Measurements from ENCODE around the gene DOCK1. TPM values are rescaled to one million over a fixed set of nuclear protein-coding genes. Genes with fewer than 3 reads are reported as not detected.

Gene DOCK1
- total RNA-seq, 2 experiments from 2014 or later, result 0.13 TPM; not detected in 1

DNA sequence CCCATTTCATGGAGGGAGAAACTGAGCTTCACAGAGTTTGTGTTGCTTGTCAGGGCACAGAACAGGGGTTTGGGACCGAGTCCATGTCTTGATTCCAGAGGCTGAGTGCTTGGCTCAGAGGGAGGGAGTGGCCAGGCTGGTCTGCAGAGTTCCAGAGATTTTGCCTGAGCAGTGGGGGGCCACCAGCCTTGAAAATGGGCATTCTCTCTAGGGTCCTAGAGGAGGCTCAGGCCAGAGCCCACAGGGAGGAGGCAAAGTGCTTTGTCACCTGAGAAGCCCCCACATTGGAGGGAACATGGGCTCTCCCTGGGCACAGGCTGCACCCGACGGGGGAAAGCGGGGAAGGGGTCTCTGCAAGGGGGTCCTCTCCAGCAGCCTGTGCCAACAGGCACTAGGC, 51.5 kb downstream of the DOCK1 start:
- peaks cover 14% of the 10 kb centered on the region for H3K9me3 Mint-ChIP-seq
- H3K27me3 Mint-ChIP-seq, result no peaks in the 10 kb centered on the region
- CTCF ChIA-PET, result no interaction called here
- H3K27ac Mint-ChIP-seq, result no peak overlapping the region
- POLR2A ChIA-PET, result no interaction called here
- H3K36me3 Mint-ChIP-seq (ENCODE audit: low read depth), result no peaks in the 10 kb centered on the region
- no peak for DNase-seq
- no peaks in the 10 kb centered on the region for H3K4me1 Mint-ChIP-seq
- H3K4me3 Mint-ChIP-seq, result no peak overlapping the region

GRCh38 chr10:126957111-126957510, 51.9 kb downstream of the DOCK1 start:
- H3K9me3 Mint-ChIP-seq, result peaks cover 14% of the 10 kb centered on the region
- H3K27me3 Mint-ChIP-seq, result no peaks in the 10 kb centered on the region
- ChIA-PET CTCF (no interaction called here), POLR2A (no interaction called here)
- H3K4me1 Mint-ChIP-seq, result no peaks in the 10 kb centered on the region
- H3K27ac Mint-ChIP-seq, result no peak overlapping the region
- no peak overlapping the region for H3K4me3 Mint-ChIP-seq
- no peaks in the 10 kb centered on the region for H3K36me3 Mint-ChIP-seq (ENCODE audit: low read depth)
- no peak for DNase-seq

- Mint-ChIP-seq H3K4me1 (no peaks in the 10 kb centered on the region), H3K4me3 (no peak overlapping the region), H3K27ac (no peak overlapping the region), H3K9me3 (peaks cover 24% of the 10 kb centered on the region), H3K36me3 (ENCODE audit: low read depth) (no peaks in the 10 kb centered on the region), H3K27me3 (no peaks in the 10 kb centered on the region)
- CTCF ChIA-PET, result no interaction called here
- no peak for DNase-seq
- POLR2A ChIA-PET, result no interaction called here
Observed at GRCh38 chr10:126959431-126959830, 54.2 kb downstream of the DOCK1 start.

- CTCF ChIA-PET, result no interaction called here
- Mint-ChIP-seq H3K36me3 (ENCODE audit: low read depth) (no peaks in the 10 kb centered on the region), H3K27ac (no peak overlapping the region), H3K4me3 (no peak overlapping the region), H3K4me1 (no peaks in the 10 kb centered on the region), H3K9me3 (peaks cover 27% of the 10 kb centered on the region), H3K27me3 (no peaks in the 10 kb centered on the region)
- POLR2A ChIA-PET, result no interaction called here
- no peak for DNase-seq
Observed at GRCh38 chr10:126959906-126960685, 54.9 kb downstream of the DOCK1 start.

- H3K9me3 Mint-ChIP-seq, result peaks cover 23% of the 10 kb centered on the region
- H3K27ac Mint-ChIP-seq, result no peak overlapping the region
- H3K27me3 Mint-ChIP-seq, result no peaks in the 10 kb centered on the region
- CTCF ChIA-PET, result no interaction called here
- H3K4me3 Mint-ChIP-seq, result no peak overlapping the region
- H3K4me1 Mint-ChIP-seq, result no peaks in the 10 kb centered on the region
- DNase-seq, result no peak
- no peaks in the 10 kb centered on the region for H3K36me3 Mint-ChIP-seq (ENCODE audit: low read depth)
- POLR2A ChIA-PET, result no interaction called here
Observed at GRCh38 chr10:126963354-126963753, 58.1 kb downstream of the DOCK1 start.

- peaks cover 18% of the 10 kb centered on the region for H3K9me3 Mint-ChIP-seq
- H3K36me3 Mint-ChIP-seq (ENCODE audit: low read depth), result no peaks in the 10 kb centered on the region
- H3K4me1 Mint-ChIP-seq, result no peaks in the 10 kb centered on the region
- ChIA-PET POLR2A (no interaction called here), CTCF (no interaction called here)
- DNase-seq, result no peak
- no peaks in the 10 kb centered on the region for H3K27me3 Mint-ChIP-seq
- H3K27ac Mint-ChIP-seq, result no peak overlapping the region
- no peak overlapping the region for H3K4me3 Mint-ChIP-seq
Observed at GRCh38 chr10:126964190-126964589, 59.0 kb downstream of the DOCK1 start.

- no peaks in the 10 kb centered on the region for H3K27me3 Mint-ChIP-seq
- no peaks in the 10 kb centered on the region for H3K4me1 Mint-ChIP-seq
- CTCF ChIA-PET, result no interaction called here
- peaks cover 19% of the 10 kb centered on the region for H3K9me3 Mint-ChIP-seq
- POLR2A ChIA-PET, result no interaction called here
- no peak for DNase-seq
- no peaks in the 10 kb centered on the region for H3K36me3 Mint-ChIP-seq (ENCODE audit: low read depth)
- no peak overlapping the region for H3K4me3 Mint-ChIP-seq
- no peak overlapping the region for H3K27ac Mint-ChIP-seq
Observed at GRCh38 chr10:126966938-126967337, 61.7 kb downstream of the DOCK1 start.

GRCh38 chr10:126969310-126969709, 64.1 kb downstream of the DOCK1 start:
- Mint-ChIP-seq H3K4me3 (no peak overlapping the region), H3K27ac (no peak overlapping the region), H3K36me3 (ENCODE audit: low read depth) (no peaks in the 10 kb centered on the region), H3K9me3 (peaks cover 11% of the 10 kb centered on the region), H3K4me1 (no peaks in the 10 kb centered on the region), H3K27me3 (no peaks in the 10 kb centered on the region)
- CTCF ChIA-PET, result no interaction called here
- DNase-seq, result no peak
- POLR2A ChIA-PET, result no interaction called here

GRCh38 chr10:126972635-126973414, 67.6 kb downstream of the DOCK1 start:
- POLR2A ChIA-PET, result no interaction called here
- no peak overlapping the region for H3K4me3 Mint-ChIP-seq
- no peak overlapping the region for H3K27ac Mint-ChIP-seq
- DNase-seq, result no peak
- CTCF ChIA-PET, result no interaction called here
- no peaks in the 10 kb centered on the region for H3K4me1 Mint-ChIP-seq
- H3K27me3 Mint-ChIP-seq, result no peaks in the 10 kb centered on the region
- H3K9me3 Mint-ChIP-seq, result peaks cover 3% of the 10 kb centered on the region
- no peaks in the 10 kb centered on the region for H3K36me3 Mint-ChIP-seq (ENCODE audit: low read depth)

DNA sequence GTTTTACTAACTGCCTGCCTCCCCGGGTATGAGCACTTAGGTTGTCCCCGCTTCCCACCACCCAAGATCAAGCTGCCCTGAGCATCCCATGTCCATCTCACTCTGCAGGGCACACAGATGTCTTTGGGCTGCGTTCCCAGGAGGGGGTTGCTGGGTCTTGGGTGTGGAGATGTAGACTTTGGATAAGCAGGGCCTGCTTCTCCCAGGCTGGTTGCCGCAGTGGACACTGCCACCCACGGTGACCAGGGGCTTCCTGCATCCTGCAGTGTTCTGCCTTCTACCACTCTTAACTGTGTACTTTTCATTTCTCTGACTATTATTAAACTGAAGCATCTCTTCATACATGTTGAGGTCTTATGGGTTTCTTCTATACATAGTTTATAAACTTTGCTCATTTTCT, 70.0 kb downstream of the DOCK1 start:
- DNase-seq, result no peak
- CTCF ChIA-PET, result no interaction called here
- POLR2A ChIA-PET, result no interaction called here
- H3K4me1 Mint-ChIP-seq, result no peaks in the 10 kb centered on the region
- H3K4me3 Mint-ChIP-seq, result no peak overlapping the region
- H3K27ac Mint-ChIP-seq, result no peak overlapping the region
- H3K27me3 Mint-ChIP-seq, result no peaks in the 10 kb centered on the region
- H3K9me3 Mint-ChIP-seq, result peaks cover 3% of the 10 kb centered on the region
- H3K36me3 Mint-ChIP-seq (ENCODE audit: low read depth), result no peaks in the 10 kb centered on the region

- Mint-ChIP-seq H3K4me3 (no peak overlapping the region), H3K9me3 (peaks cover 4% of the 10 kb centered on the region), H3K4me1 (no peaks in the 10 kb centered on the region), H3K27ac (no peak overlapping the region), H3K36me3 (ENCODE audit: low read depth) (no peaks in the 10 kb centered on the region), H3K27me3 (no peaks in the 10 kb centered on the region)
- POLR2A ChIA-PET, result no interaction called here
- DNase-seq, result no peak
- CTCF ChIA-PET, result no interaction called here
Observed at GRCh38 chr10:126977216-126977615, 72.0 kb downstream of the DOCK1 start.

GRCh38 chr10:126979311-126979710, 74.1 kb downstream of the DOCK1 start:
- POLR2A ChIA-PET, result no interaction called here
- Mint-ChIP-seq H3K9me3 (peaks cover 4% of the 10 kb centered on the region), H3K4me3 (no peak overlapping the region), H3K27ac (no peak overlapping the region), H3K36me3 (ENCODE audit: low read depth) (no peaks in the 10 kb centered on the region), H3K4me1 (no peaks in the 10 kb centered on the region), H3K27me3 (no peaks in the 10 kb centered on the region)
- CTCF ChIA-PET, result no interaction called here
- DNase-seq, result no peak

DNA sequence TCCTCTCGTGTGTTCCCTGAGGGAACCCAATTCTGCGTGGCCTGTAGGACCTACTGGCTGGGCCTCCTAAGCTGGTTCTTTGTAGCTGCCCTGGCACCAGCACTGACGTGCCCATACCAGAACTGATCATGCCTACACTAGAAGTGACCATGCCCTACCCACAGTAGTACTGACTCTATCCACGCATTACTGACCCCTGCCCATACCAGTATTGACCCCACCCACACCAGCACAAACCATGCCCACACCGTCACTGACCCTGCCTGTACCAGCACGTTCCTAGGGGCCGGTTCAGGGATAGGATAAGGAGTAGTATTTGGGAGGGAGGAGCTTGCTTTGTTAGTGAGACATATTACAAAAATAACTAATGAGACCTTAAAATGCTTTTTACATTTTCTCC, 88.0 kb downstream of the DOCK1 start:
- CTCF ChIA-PET, result no interaction called here
- no peak overlapping the region for H3K4me3 Mint-ChIP-seq

More for the DNA sequence above, 88.0 kb downstream of the DOCK1 start:
- Mint-ChIP-seq H3K9me3 (peaks cover 16% of the 10 kb centered on the region), H3K4me1 (no peaks in the 10 kb centered on the region), H3K27me3 (no peaks in the 10 kb centered on the region), H3K27ac (no peak overlapping the region), H3K36me3 (ENCODE audit: low read depth) (no peaks in the 10 kb centered on the region)
- no peak for DNase-seq
- POLR2A ChIA-PET, result no interaction called here
